ENCODE data around the gene MRPS12. TPM values are rescaled to one million over a fixed set of nuclear protein-coding genes. Genes with fewer than 3 reads are reported as not detected.

The MRPS12 gene
- total RNA-seq, 1 donor from 2014 or later = 74.9 TPM

GRCh38 chr19:38922482-38922881, 8.3 kb upstream of the MRPS12 start:
- no peak for DNase-seq (ENCODE audit: low read depth)
- TF ChIP-seq, protein P1, sequence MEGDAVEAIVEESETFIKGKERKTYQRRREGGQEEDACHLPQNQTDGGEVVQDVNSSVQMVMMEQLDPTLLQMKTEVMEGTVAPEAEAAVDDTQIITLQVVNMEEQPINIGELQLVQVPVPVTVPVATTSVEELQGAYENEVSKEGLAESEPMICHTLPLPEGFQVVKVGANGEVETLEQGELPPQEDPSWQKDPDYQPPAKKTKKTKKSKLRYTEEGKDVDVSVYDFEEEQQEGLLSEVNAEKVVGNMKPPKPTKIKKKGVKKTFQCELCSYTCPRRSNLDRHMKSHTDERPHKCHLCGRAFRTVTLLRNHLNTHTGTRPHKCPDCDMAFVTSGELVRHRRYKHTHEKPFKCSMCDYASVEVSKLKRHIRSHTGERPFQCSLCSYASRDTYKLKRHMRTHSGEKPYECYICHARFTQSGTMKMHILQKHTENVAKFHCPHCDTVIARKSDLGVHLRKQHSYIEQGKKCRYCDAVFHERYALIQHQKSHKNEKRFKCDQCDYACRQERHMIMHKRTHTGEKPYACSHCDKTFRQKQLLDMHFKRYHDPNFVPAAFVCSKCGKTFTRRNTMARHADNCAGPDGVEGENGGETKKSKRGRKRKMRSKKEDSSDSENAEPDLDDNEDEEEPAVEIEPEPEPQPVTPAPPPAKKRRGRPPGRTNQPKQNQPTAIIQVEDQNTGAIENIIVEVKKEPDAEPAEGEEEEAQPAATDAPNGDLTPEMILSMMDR (conservative IDR thresholded peaks at IDR 0.05; ENCODE audit: low read depth, low read length) = no peak
- H3K4me3 ChIP-seq (ENCODE audit: low read depth, low read length) = no peak overlapping the region

- TF ChIP-seq, protein P1 (conservative IDR thresholded peaks at IDR 0.05; ENCODE audit: low read depth, low read length) = no peak
- DNase-seq (ENCODE audit: low read depth) = no peak
- H3K4me3 ChIP-seq (ENCODE audit: low read depth, low read length) = no peak overlapping the region
Measured at GRCh38 chr19:38924388-38924787, 6.4 kb upstream of the MRPS12 start.

- TF ChIP-seq, protein P1 (conservative IDR thresholded peaks at IDR 0.05; ENCODE audit: low read depth, low read length) = no peak
- H3K4me3 ChIP-seq (ENCODE audit: low read depth, low read length) = no peak overlapping the region
Measured at GRCh38 chr19:38928391-38929001, 2.2 kb upstream of the MRPS12 start.

GRCh38 chr19:38929929-38930775, 592 bp upstream of the MRPS12 start, which contains the start of gene SARS2:
Gene SARS2 (minus strand): TSS chr19:38930763. CDS start chr19:38930736, 27 bp downstream.
- peak within 1 kb of the TSS; percentile 94 for H3K4me3 ChIP-seq (ENCODE audit: low read depth, low read length)
- TF ChIP-seq, protein P1 (conservative IDR thresholded peaks at IDR 0.05; ENCODE audit: low read depth, low read length) = peak; percentile 99
- DNase-seq (ENCODE audit: low read depth) = peak; percentile 66

More at GRCh38 chr19:38928391-38929001, 2.2 kb upstream of the MRPS12 start:
- no peak for DNase-seq (ENCODE audit: low read depth)

GRCh38 chr19:38931521-38931793, 713 bp downstream of the MRPS12 start:
- TF ChIP-seq, protein P1 (conservative IDR thresholded peaks at IDR 0.05; ENCODE audit: low read depth, low read length) = no peak
- peak overlapping the region; percentile 94 for H3K4me3 ChIP-seq (ENCODE audit: low read depth, low read length)
- no peak for DNase-seq (ENCODE audit: low read depth)

DNA sequence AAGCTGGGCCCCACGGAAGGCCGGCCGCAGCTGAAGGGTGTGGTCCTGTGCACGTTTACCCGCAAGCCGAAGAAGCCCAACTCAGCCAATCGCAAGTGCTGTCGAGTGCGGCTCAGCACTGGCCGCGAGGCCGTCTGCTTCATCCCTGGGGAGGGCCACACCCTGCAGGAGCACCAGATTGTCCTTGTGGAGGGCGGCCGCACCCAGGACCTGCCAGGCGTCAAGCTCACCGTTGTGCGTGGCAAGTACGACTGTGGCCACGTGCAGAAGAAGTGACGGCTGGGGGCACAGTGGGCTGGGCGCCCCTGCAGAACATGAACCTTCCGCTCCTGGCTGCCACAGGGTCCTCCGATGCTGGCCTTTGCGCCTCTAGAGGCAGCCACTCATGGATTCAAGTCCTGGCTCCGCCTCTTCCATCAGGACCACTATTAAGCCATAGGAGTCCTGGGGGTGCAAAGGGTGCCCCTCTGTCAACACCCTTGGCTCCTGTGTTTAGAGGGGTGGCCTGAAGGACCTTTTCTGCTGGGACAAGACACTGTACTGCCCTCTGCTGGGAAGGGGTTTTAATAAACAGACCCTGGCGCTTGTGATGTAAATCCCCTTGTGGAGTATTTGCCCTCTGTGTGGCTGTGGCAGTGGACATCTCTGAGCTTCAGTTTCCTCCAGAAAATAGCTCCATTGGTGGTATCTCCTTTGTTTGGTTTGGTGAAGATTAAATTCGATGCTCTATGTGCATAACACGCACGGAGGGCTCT, 1.9 kb downstream of the MRPS12 start:
- no peak overlapping the region for H3K4me3 ChIP-seq (ENCODE audit: low read depth, low read length)
- TF ChIP-seq, protein P1 (conservative IDR thresholded peaks at IDR 0.05; ENCODE audit: low read depth, low read length) = peak; percentile 58
- DNase-seq (ENCODE audit: low read depth) = no peak
